Endothelial cell of umbilical vein (primary cell): ENCODE measurements around the gene PUDP. TPM values are rescaled to one million over a fixed set of nuclear protein-coding genes. Genes with fewer than 3 reads are reported as not detected.
A peak's percentile ranks its signal among the peaks of the same experiment; 100 is the strongest.

Source experiments
- BruUV-seq: library from RNA; stranded (reverse); fragments of 400-500 nt; replicated peaks from 2 replicates; lab custom pipeline; 2021; lab: Mats Ljungman, UMichigan
- CTCF ChIA-PET: fragments of 300-600, 350-600 bp; sonication (Branson Sonifier 250); formaldehyde crosslinking; loops from one replicate; lab custom pipeline; 2021; ENCODE audit warnings: antibody characterized with exemption, inconsistent platforms; lab: Charles Lee
- POLR2A ChIA-PET: fragments of 300-600, 350-600 bp; sonication (Branson Sonifier 250); formaldehyde crosslinking; loops from one replicate; lab custom pipeline; 2021; ENCODE audit warnings: antibody characterized with exemption, inconsistent platforms; lab: Charles Lee
- DNase-seq: peaks from one replicate; pipeline ENCODE4 v3.0.0-alpha.2; 2011; ENCODE audit warnings: low read depth, low spot score
- FAIRE-seq: peaks from 2 replicates; lab custom pipeline; 2011; peaks lifted over from hg19 to GRCh38; lab: Jason Lieb, UNC
- H2AFZ ChIP-seq: 2 replicates; pipeline ENCODE4 v1.6.0; 2012; ENCODE audit warnings: low read depth, low read length, control low read depth, inconsistent platforms
- H3K27ac ChIP-seq: 2 replicates; pipeline ENCODE4 v1.5.1; 2011; ENCODE audit warnings: low read depth, mild to moderate bottlenecking, control low read depth, low read length, moderate library complexity; ENCODE audit not compliant: insufficient read depth
- H3K27me3 ChIP-seq, 2 experiments: 2 replicates each; pipeline versions ENCODE4 v1.6.0 to v1.6.1; 2011; ENCODE audit warnings: low read length in 2 of 2, mixed read lengths in 1 of 2; ENCODE audit not compliant: control insufficient read depth in 2 of 2, insufficient read depth in 2 of 2
- H3K36me3 ChIP-seq, 2 experiments: 2 replicates in 1 of 2; 3 replicates in 1 of 2; pipeline ENCODE4 v1.5.1; 2011; ENCODE audit warnings: low read length in 2 of 2, mild to moderate bottlenecking in 1 of 2, moderate library complexity in 1 of 2; ENCODE audit not compliant: control insufficient read depth in 2 of 2, insufficient read depth in 2 of 2; ENCODE audit errors: extremely low read depth in 1 of 2
- H3K4me1 ChIP-seq: 3 replicates; pipeline ENCODE4 v1.5.1; 2011; ENCODE audit warnings: mild to moderate bottlenecking, low read length; ENCODE audit not compliant: control insufficient read depth, insufficient read depth; ENCODE audit errors: extremely low read depth
- H3K4me2 ChIP-seq: 2 replicates; pipeline ENCODE4 v1.6.1; 2011; ENCODE audit warnings: low read length, control low read depth, mixed read lengths; ENCODE audit not compliant: insufficient read depth
- H3K4me3 ChIP-seq, 3 experiments: fragments of 200-600 bp in 1 of 3; sonication (generic), shearing (Covaris generic) in 1 of 3; replicated peaks in 1 of 3; 2 replicates each; pipeline ENCODE4 v1.5.1; 2011 to 2016; ENCODE audit warnings: control low read depth in 3 of 3, low read length in 3 of 3, mild to moderate bottlenecking in 2 of 3, inconsistent platforms in 1 of 3, low read depth in 1 of 3, moderate library complexity in 1 of 3; ENCODE audit not compliant: insufficient read depth in 1 of 3
- H3K79me2 ChIP-seq: 2 replicates; pipeline ENCODE4 v1.6.0; 2012; ENCODE audit warnings: low read length, inconsistent platforms; ENCODE audit not compliant: control insufficient read depth, insufficient read depth
- H3K9ac ChIP-seq: replicated peaks from 2 replicates; pipeline ENCODE3; 2011; ENCODE audit warnings: low read length, control low read depth; ENCODE audit not compliant: insufficient read depth; ENCODE audit errors: extremely low read depth
- H3K9me1 ChIP-seq: replicated peaks from 3 replicates; pipeline ENCODE4 v1.6.0; 2011; ENCODE audit warnings: mild to moderate bottlenecking, low read length; ENCODE audit not compliant: control insufficient read depth, insufficient read depth; ENCODE audit errors: extremely low read depth
- H3K9me3 ChIP-seq: replicated peaks from 2 replicates; pipeline ENCODE4 v1.5.1; 2012; ENCODE audit warnings: low read length, inconsistent platforms; ENCODE audit not compliant: control insufficient read depth, insufficient read depth
- H4K20me1 ChIP-seq: replicated peaks from 2 replicates; pipeline ENCODE3; 2011; ENCODE audit warnings: mild to moderate bottlenecking, low read length; ENCODE audit not compliant: control insufficient read depth, insufficient read depth; ENCODE audit errors: extremely low read depth
- CTCF ChIP-seq, 2 donors: IDR thresholded peaks; 1 replicate in 1 of 2; 2 replicates in 1 of 2; pipeline ENCODE4 v1.5.1; 2011; ENCODE audit warnings: low read length in 2 of 2, mild to moderate bottlenecking in 2 of 2, moderate library complexity in 2 of 2, control low read depth in 1 of 2, inconsistent platforms in 1 of 2, low read depth in 1 of 2; ENCODE audit not compliant: insufficient read depth in 1 of 2; ENCODE audit errors: extremely low read depth in 1 of 2
- EZH2 ChIP-seq: IDR thresholded peaks from 2 replicates; pipeline ENCODE4 v1.6.1; 2012; ENCODE audit warnings: borderline replicate concordance, low read depth, mild to moderate bottlenecking, moderate library complexity, low read length, inconsistent platforms; ENCODE audit not compliant: severe bottlenecking
- FOS ChIP-seq: IDR thresholded peaks from 2 replicates; pipeline ENCODE4 v1.6.1; 2011; ENCODE audit warnings: mild to moderate bottlenecking, low read length, moderate library complexity, borderline replicate concordance; ENCODE audit not compliant: insufficient read depth
- GATA2 ChIP-seq: IDR thresholded peaks from 2 replicates; pipeline ENCODE4 v1.7.0; 2011; ENCODE audit warnings: low read depth, mild to moderate bottlenecking, moderate library complexity, mixed read lengths, low read length; ENCODE audit not compliant: insufficient read length, insufficient read depth
- JUN ChIP-seq: IDR thresholded peaks from 2 replicates; pipeline ENCODE4 v1.6.1; 2011; ENCODE audit warnings: borderline replicate concordance, low read depth; ENCODE audit not compliant: insufficient read length, insufficient read depth
- MAX ChIP-seq: IDR thresholded peaks from 2 replicates; pipeline ENCODE4 v1.6.1; 2011; ENCODE audit not compliant: insufficient read depth, insufficient read length
- MYC ChIP-seq: IDR thresholded peaks from one replicate; pipeline ENCODE4 v1.6.1; 2011; ENCODE audit warnings: mild to moderate bottlenecking, low read depth, low read length
- POLR2A ChIP-seq: IDR thresholded peaks from 2 replicates; pipeline ENCODE4 v1.6.1; 2012; ENCODE audit warnings: low read depth, mild to moderate bottlenecking, control low read depth, low read length
- POLR2AphosphoS5 ChIP-seq: IDR thresholded peaks from 2 replicates; pipeline ENCODE4 v1.6.1; 2012; ENCODE audit warnings: low read depth, mild to moderate bottlenecking, control low read depth, low read length, moderate library complexity; ENCODE audit not compliant: insufficient read depth
- dilution Hi-C: fragments of 300-500 bp; cut with MboI; formaldehyde crosslinking; loops from one replicate; pipeline ENCODE4 v1.15.0; 2019; ENCODE audit warnings: low sequenced_read_pairs; ENCODE audit not compliant: extremely low pct_ligation_motif_present
- intact Hi-C: fragments of 100-400 bp; cut with micrococcal nuclease; formaldehyde crosslinking; loops from one replicate; pipeline ENCODE4 v1.10.0; 2022
- polyA plus RNA-seq, 4 experiments: library from polyadenylated mRNA; depleted of rRNA in 3 of 4; stranded (reverse) in 3 of 4; unstranded in 1 of 4; fragments of >200 nt; gene quantifications; 2 replicates each; pipeline versions ENCODE4 v1.2.1 to v1.2.3, GENCODE V29; 2011 to 2012; ENCODE audit warnings: missing spikeins in 1 of 4
- total RNA-seq: library from RNA; stranded (reverse); gene quantifications from 2 replicates; pipeline ENCODE4 v1.2.3, GENCODE V29; 2021

Gene PUDP
- total and polyA plus RNA-seq, 2 donors (not counting 3 experiments of a cell fraction or from before 2014, with no cell fraction given) = 17.3 to 22.5 TPM

- Histone ChIP-seq H3K27me3 (no peaks in the 10 kb centered on the region), H4K20me1 (no peaks in the 10 kb centered on the region), H3K9ac (no peak overlapping the region), H3K4me1 (peaks cover 4% of the 10 kb centered on the region), H2AFZ (no peak overlapping the region), H3K4me3 (no peak overlapping the region), H3K4me2 (no peak overlapping the region), H3K9me1 (no peaks in the 10 kb centered on the region), H3K79me2 (no peaks in the 10 kb centered on the region), H3K9me3 (no peaks in the 10 kb centered on the region), H3K36me3 (no peaks in the 10 kb centered on the region), H3K27ac (no peak overlapping the region)
- FAIRE-seq (peak; percentile 77), DNase-seq (peak; percentile 28)
- dilution Hi-C loops = no loop called here
- CTCF ChIA-PET = interaction anchor here (1.5 kb wide), 1 partner anchor 11 kb away, joined by 4 read pairs; no protein-coding TSS in a partner anchor
- TF ChIP-seq EZH2 = no peak
- TF ChIP-seq JUN = no peak
- TF ChIP-seq GATA2 = no peak
- TF ChIP-seq MYC = no peak
- TF ChIP-seq FOS = no peak
- no peak for TF ChIP-seq POLR2AphosphoS5
- TF ChIP-seq CTCF (IDR thresholded peaks at IDR 0.05; ENCODE audit: extremely low read depth in 1 of 2, insufficient read depth in 1 of 2, low read depth in 1 of 2, low read length in 2 of 2) = no peak
- TF ChIP-seq POLR2A = no peak
- TF ChIP-seq MAX = no peak
- BruUV-seq = no TSS peak
- intact Hi-C loops = no loop called here
- POLR2A ChIA-PET = no interaction called here
Measured at GRCh38 chrX:7090641-7091040, 57.3 kb downstream of the PUDP start.
